Astrocyte of the spinal cord (primary cell): ENCODE measurements around the gene ADGRB2.

Experiments used
- DNase-seq: peaks from one replicate; pipeline ENCODE4 v3.0.0; 2011; ENCODE audit warnings: low read depth, low spot score
- H3K4me3 ChIP-seq: 2 replicates; pipeline ENCODE4 v1.5.1; 2011; ENCODE audit warnings: low read depth, mild to moderate bottlenecking, low read length, moderate library complexity
- in situ Hi-C: cut with HindIII; loops from 2 replicates; pipeline ENCODE4 v1.10.0; 2017; ENCODE audit warnings: low sequenced_read_pairs
- TF ChIP-seq, protein P1 (sequence below): IDR thresholded peaks from 2 replicates; pipeline ENCODE4 v1.5.1; 2012; ENCODE audit warnings: low read depth, mild to moderate bottlenecking, low read length, inconsistent platforms

ADGRB2 gene

DNA sequence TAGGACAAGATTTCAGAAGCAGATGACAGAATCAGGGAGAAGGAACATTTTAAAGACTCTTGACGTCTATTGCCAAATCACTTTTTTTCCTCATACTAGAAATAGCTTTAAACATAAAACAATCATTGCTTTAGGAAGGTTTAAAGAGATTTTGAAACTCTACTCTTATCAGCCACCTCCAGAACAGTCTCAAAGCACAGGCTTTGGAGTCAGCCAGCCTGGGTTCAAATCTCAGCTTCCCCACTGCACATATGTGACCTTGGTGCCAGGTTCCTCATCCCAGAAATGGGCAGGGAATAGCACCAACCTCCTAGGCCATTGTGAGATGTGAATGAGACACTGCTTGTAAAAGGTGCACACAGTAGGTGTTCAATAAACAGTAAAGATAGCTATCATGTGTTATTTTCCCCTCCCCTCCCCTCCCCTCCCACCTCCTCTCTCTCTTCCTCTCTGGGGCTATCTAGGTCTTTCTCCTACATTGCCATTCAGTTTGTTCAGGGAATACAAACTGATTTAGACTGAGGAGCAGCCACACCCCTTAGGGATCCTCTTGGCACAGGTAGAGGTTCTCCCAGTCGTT, 31.0 kb upstream of the ADGRB2 start:
- no peak for DNase-seq
- TF ChIP-seq, protein P1, sequence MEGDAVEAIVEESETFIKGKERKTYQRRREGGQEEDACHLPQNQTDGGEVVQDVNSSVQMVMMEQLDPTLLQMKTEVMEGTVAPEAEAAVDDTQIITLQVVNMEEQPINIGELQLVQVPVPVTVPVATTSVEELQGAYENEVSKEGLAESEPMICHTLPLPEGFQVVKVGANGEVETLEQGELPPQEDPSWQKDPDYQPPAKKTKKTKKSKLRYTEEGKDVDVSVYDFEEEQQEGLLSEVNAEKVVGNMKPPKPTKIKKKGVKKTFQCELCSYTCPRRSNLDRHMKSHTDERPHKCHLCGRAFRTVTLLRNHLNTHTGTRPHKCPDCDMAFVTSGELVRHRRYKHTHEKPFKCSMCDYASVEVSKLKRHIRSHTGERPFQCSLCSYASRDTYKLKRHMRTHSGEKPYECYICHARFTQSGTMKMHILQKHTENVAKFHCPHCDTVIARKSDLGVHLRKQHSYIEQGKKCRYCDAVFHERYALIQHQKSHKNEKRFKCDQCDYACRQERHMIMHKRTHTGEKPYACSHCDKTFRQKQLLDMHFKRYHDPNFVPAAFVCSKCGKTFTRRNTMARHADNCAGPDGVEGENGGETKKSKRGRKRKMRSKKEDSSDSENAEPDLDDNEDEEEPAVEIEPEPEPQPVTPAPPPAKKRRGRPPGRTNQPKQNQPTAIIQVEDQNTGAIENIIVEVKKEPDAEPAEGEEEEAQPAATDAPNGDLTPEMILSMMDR, result no peak
- H3K4me3 ChIP-seq, result no peak overlapping the region
- in situ Hi-C loops, result no loop called here

DNA sequence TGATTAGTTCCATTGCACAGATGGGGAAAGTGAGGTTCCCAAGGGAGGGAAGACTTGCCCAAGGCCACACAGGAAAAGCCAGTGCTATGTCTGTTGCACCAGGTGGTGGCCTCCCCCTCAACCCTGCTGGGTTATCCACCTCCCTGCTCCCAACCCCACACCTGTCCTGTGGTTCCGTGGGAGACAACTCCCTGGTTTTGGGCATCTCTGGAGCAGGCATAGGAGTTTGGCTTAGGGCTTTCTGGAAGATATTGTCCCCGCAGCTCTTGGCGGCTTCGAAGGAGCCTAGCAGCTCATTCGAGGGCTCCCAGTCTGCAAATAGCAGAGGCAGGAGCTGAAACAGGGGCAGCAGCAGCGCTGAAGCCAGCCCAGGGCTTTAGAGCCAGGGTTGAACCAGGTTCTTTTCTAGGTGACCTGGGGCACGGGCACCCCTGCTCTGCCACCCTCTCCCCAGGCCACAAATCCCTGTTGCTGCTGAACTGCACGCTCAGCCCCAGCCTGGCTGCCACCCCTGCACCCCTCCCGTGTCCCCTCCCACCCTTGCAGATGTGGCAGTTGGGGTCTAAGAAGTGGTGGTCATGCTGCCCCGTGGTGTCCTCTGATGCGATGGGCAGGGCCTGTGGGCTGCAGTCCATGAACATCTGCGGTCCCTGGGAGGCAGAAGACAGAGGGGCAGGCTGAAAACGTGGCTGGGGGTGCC, 29.6 kb upstream of the ADGRB2 start:
- TF ChIP-seq, protein P1, result no peak
- DNase-seq, result no peak
- H3K4me3 ChIP-seq, result no peak overlapping the region
- in situ Hi-C loops, result no loop called here

DNA sequence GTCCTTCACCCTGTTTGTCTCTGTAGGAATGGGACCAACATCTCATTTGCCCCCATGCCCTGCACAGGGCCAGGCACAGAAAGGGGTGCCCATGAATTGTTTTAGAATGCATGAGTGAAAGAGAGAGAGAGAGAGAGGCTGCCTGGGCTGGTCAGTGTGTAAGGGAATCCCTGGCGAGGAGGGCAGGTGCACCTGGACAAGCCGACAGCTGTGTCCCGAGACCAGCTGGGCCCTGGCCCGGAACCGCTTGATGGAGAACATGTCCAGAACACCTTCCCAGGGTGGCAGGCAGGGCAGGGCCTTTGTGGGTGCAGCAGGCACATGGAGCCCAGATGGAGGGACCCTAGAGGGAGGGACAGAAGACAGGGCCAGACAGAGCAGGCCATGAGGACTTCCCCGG, 28.9 kb upstream of the ADGRB2 start:
- in situ Hi-C loops, result no loop called here
- no peak for DNase-seq
- no peak overlapping the region for H3K4me3 ChIP-seq
- TF ChIP-seq, protein P1, result no peak

DNA sequence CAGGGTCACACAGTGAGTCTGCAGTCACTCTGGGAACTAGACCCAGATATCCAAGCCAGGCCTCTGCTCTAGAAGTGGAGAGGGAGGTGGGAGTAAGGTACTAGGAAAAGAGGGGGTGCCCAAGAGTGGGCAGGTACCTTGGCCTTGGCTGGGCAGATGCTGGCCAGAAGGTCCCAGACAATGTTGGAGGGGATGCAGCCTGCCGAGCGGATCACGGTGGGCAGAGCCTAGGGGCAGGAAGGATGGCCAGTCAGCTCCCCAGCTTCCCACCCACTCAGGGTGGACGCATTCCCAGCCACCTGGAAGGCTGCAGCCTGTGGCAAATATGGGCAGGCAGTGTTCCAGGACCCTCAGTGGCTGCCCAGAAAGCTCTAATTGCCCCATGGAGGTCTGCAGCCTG, 28.4 kb upstream of the ADGRB2 start:
- TF ChIP-seq, protein P1, result no peak
- no peak for DNase-seq
- in situ Hi-C loops, result no loop called here
- no peak overlapping the region for H3K4me3 ChIP-seq

DNA sequence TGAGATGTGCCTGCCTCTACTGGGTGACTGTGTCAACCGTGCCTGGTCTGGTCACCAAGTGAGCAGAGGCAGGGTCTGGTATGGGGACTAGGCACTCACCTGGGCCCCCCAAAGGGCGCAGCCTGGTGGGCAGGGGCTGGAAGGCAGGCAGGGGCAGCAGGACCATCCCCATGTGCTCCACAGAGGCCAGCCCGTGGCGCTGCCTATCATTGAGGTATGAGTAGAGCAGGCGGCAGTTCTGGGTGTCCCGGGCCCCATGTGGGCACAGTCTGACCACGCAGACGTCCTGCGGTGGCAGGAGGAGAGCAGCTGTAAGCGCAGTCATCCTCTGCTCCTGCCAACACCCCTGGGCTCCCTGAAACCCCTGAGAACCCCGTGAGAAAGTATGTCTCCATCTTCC, 28.0 kb upstream of the ADGRB2 start:
- DNase-seq, result no peak
- in situ Hi-C loops, result no loop called here
- TF ChIP-seq, protein P1, result no peak
- no peak overlapping the region for H3K4me3 ChIP-seq

DNA sequence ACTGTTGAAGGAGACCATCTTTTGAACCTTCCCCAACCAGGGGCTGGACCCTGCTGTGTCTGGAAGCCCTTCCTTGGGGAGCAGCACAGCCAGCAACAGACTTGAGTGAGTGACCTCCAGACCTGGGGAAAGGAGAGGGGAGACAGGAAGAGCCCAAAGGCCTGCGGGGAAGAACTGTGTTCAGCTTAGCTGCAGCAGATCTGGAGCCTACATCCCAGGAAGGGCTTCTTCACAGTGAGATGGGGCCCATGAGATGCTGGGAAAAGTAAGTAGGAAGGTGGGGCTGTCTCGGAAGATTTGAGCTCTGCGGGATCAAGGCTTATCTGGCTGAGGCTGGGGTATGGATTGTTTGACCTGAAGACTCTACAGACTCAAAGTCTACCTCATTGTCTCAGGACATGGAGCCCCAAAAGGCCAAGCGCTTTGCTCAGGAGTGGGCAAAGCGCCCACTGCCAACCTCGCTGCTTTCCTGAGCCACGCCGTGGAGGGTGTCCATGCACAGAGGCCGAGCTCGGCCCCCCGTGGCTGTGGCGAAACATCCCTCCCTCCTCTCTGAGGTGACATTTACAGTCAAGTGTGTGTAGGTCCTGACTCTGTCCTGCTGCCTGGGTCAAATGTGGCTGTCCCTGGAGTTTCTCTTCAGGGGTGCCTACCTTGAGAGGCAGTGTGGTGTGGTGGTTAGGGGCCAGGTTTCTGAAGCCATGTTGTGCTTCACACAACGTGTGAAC, 27.2 kb upstream of the ADGRB2 start:
- H3K4me3 ChIP-seq, result no peak overlapping the region
- in situ Hi-C loops, result no loop called here
- TF ChIP-seq, protein P1, result no peak
- DNase-seq, result no peak
